ENCODE results near the gene PNKD. TPM values are rescaled to one million over a fixed set of nuclear protein-coding genes. Genes with fewer than 3 reads are reported as not detected.

PNKD gene
- total and polyA plus RNA-seq, 8 donors, result 35.1 to 121 (median 111) TPM

GRCh38 chr2:218383892-218384519, 113.7 kb downstream of the PNKD start:
- WGBS, 5 donors, result 82 to 92% (median 86%) methylated on average over 8 to 10 of the region's 10 CpGs
- Histone ChIP-seq H3K27ac (peak overlapping the region in 1 of 5 donors; percentile 78), H3K36me3 (no peaks in the 10 kb centered on the region), H3K4me1 (peaks cover 0 to 25% (median 9%) of the 10 kb centered on the region in 4 donors), H3K4me3 (peak overlapping the region in 2 of 4 donors; percentile 30 to 40), H3K9me3 (no peaks in the 10 kb centered on the region), H3K27me3 (no peaks in the 10 kb centered on the region)
- TF ChIP-seq POLR2A (IDR thresholded peaks at IDR 0.05) (no peak), CTCF (IDR thresholded peaks at IDR 0.05) (no peak), EP300 (IDR thresholded peaks at IDR 0.05) (no peak), POLR2AphosphoS5 (IDR thresholded peaks at IDR 0.05) (no peak)
- intact Hi-C loops (cut with DNase I; ENCODE audit: low total_unique reads), result no loop called here
- no peak for DNase-seq

- Histone ChIP-seq H3K27ac (no peak overlapping the region), H3K4me1 (peaks cover 0 to 25% (median 9%) of the 10 kb centered on the region in 4 donors), H3K27me3 (no peaks in the 10 kb centered on the region), H3K36me3 (peaks cover 0 to 2% (median 0%) of the 10 kb centered on the region in 4 donors), H3K9me3 (no peaks in the 10 kb centered on the region), H3K4me3 (peak overlapping the region in 1 of 4 donors; percentile 40)
- intact Hi-C loops (cut with DNase I; ENCODE audit: low total_unique reads), result no loop called here
- no peak for DNase-seq
- WGBS, 5 donors, result 69 to 84% (median 77%) methylated on average over 9 of the region's 9 CpGs
- TF ChIP-seq POLR2AphosphoS5 (IDR thresholded peaks at IDR 0.05), result no peak
- TF ChIP-seq CTCF (IDR thresholded peaks at IDR 0.05), result no peak
- no peak for TF ChIP-seq EP300 (IDR thresholded peaks at IDR 0.05)
- no peak for TF ChIP-seq POLR2A (IDR thresholded peaks at IDR 0.05)
These were observed 114.7 kb downstream of the PNKD start for GRCh38 chr2:218384975-218385374.

GRCh38 chr2:218386505-218387368, 116.4 kb downstream of the PNKD start:
- TF ChIP-seq POLR2A (IDR thresholded peaks at IDR 0.05) (no peak), POLR2AphosphoS5 (IDR thresholded peaks at IDR 0.05) (no peak), CTCF (IDR thresholded peaks at IDR 0.05) (no peak), EP300 (IDR thresholded peaks at IDR 0.05) (no peak)
- 66 to 68% (median 67%) methylated on average over 19 to 23 of the region's 23 CpGs for WGBS, 5 donors
- peak overlapping the region; percentile 41 to 47 (median 42) for H3K4me3 ChIP-seq
- DNase-seq, result no peak
- H3K9me3 ChIP-seq, result no peaks in the 10 kb centered on the region
- intact Hi-C loops (cut with DNase I; ENCODE audit: low total_unique reads), result no loop called here
- peaks cover 0 to 5% (median 0%) of the 10 kb centered on the region in 4 donors for H3K36me3 ChIP-seq
- H3K4me1 ChIP-seq, result peaks cover 0 to 25% (median 9%) of the 10 kb centered on the region in 4 donors
- H3K27ac ChIP-seq, result peak overlapping the region; percentile 56 to 81 (median 79)
- H3K27me3 ChIP-seq, result no peaks in the 10 kb centered on the region

GRCh38 chr2:218387369-218388194, 117.3 kb downstream of the PNKD start:
- WGBS, 5 donors, result 9 to 17% (median 13%) methylated on average over 28 to 38 of the region's 38 CpGs
- peak; percentile 66 to 95 for DNase-seq
- H3K4me1 ChIP-seq, result peaks cover 0 to 25% (median 9%) of the 10 kb centered on the region in 4 donors
- H3K36me3 ChIP-seq, result peaks cover 0 to 5% (median 0%) of the 10 kb centered on the region in 4 donors
- H3K4me3 ChIP-seq, result peak overlapping the region; percentile 41 to 47 (median 42)
- intact Hi-C loops (cut with DNase I; ENCODE audit: low total_unique reads), result no loop called here
- H3K27me3 ChIP-seq, result no peaks in the 10 kb centered on the region
- no peaks in the 10 kb centered on the region for H3K9me3 ChIP-seq
- H3K27ac ChIP-seq, result peak overlapping the region; percentile 69 to 81 (median 79)
- TF ChIP-seq EP300 (IDR thresholded peaks at IDR 0.05), result no peak
- peak in 2 of 3 donors; percentile 6 to 29 for TF ChIP-seq POLR2AphosphoS5 (IDR thresholded peaks at IDR 0.05)

Data from stomach (tissue), 9 donors.